Left lung (tissue), 10 donors: ENCODE measurements around the gene FGFR3. TPM values are rescaled to one million over a fixed set of nuclear protein-coding genes. Genes with fewer than 3 reads are reported as not detected.
"Not testable (repeated sequence)": the region's sequence is repeated elsewhere in the genome, so short reads cannot be mapped to it uniquely, and the experiment has no call there.

Experiments
- ATAC-seq: fragments of 200-7000 bp; cut with Tn5 transposase; one replicate; pipeline ENCODE4 v1.9.1; 2020; ENCODE audit warnings: moderate library complexity
- DNase-seq, 4 donors: peaks; one replicate each; pipeline ENCODE4 v3.0.0-alpha.2; 2013 to 2020
- H3K27ac ChIP-seq, 2 donors: fragments of 200-600 bp; sonication (generic) in 1 of 2; one replicate each; pipeline versions ENCODE4 v1.5.0 to v1.8.0; 2020 to 2021
- H3K27me3 ChIP-seq, 2 donors: fragments of 200-600 bp; sonication (generic) in 1 of 2; one replicate each; pipeline versions ENCODE4 v1.5.0 to v1.8.0; 2020 to 2021
- H3K36me3 ChIP-seq, 2 donors: fragments of 200-600 bp; sonication (generic) in 1 of 2; one replicate each; pipeline versions ENCODE4 v1.5.0 to v1.8.0; 2020 to 2021
- H3K4me1 ChIP-seq, 2 donors: fragments of 200-600 bp; one replicate each; pipeline ENCODE4 v1.8.0; 2021
- H3K4me3 ChIP-seq, 2 donors: fragments of 200-600 bp; sonication (generic) in 1 of 2; one replicate each; pipeline versions ENCODE4 v1.5.0 to v1.8.0; 2020 to 2021; ENCODE audit warnings: mild to moderate bottlenecking in 1 of 2
- H3K9me3 ChIP-seq, 2 donors: fragments of 200-600 bp; sonication (generic) in 1 of 2; one replicate each; pipeline versions ENCODE4 v1.5.0 to v1.8.0; 2020 to 2021
- intact Hi-C, 2 donors: fragments of 100-400 bp; cut with DNase I; formaldehyde crosslinking; loops; one replicate each; pipeline versions ENCODE4 v1.11.2 to v1.14.2; 2022
- polyA plus RNA-seq, 6 donors: library from polyadenylated mRNA; unstranded; fragments of 120-200 nt; gene quantifications; one replicate each; pipeline ENCODE4 v1.2.1, GENCODE V29; 2013; ENCODE audit not compliant: insufficient read length in 6 of 6
- total RNA-seq, 2 donors: library from RNA; stranded (reverse); fragmentation: NEBNext Ultra II Directional; extraction: Animal tissue kit (Norgen Biotek cat#: 25700); gene quantifications; one replicate each; pipeline ENCODE4 v1.2.1, GENCODE V29; 2021
- TF ChIP-seq, protein P1 (sequence below), 2 donors: fragments of 200-600 bp; sonication (generic) in 1 of 2; IDR thresholded peaks; one replicate each; pipeline versions ENCODE4 v1.5.0 to v1.8.0; 2021; ENCODE audit warnings: antibody characterized with exemption in 2 of 2
- donor health status: DM: no; HTN: yes; CAD: no.
- donor health status: DM: no; HTN: no; CAD: no.

FGFR3 gene
- total and polyA plus RNA-seq, 8 donors = 10.8 to 134 (median 90.4) TPM

DNA sequence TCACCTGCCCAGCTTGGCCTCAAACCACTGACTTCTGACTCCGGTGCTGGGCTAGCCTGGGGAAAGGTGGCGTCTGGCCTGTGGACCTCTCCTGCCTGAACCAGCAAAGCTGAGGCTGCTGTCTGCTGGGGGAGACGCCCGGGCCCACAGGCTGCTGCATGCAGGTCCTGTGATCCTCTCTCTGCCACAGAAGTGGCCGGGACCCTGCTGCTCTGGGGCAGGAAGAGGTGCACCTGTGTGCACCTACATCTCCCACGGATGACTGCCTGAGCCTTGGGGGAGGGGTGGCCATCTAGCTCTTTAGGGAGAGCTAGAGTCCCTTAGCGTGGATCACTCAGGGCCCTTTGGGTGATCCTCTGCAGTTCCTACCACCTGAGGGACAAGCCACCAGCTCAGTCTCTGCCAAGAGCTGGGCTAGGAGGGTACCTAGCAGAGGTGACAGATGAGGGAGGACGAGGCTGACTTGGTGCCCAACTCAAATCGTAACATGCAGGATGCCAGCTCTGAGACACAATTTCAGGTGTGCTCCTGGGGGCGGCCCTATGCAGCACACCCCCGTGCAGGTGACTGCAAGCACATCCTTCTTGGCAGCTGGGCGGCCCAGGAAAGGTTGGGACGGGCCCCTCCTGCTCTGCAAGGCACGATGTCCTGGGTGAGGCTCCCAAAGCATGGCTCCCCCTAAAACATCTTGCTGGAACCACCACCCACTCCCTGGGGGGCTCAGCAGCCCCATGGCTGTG is 40.4 kb downstream of the FGFR3 start:
- Histone ChIP-seq H3K9me3 (no peaks in the 10 kb centered on the region), H3K27me3 (no peaks in the 10 kb centered on the region), H3K4me1 (no peaks in the 10 kb centered on the region), H3K36me3 (peaks cover 0 to 92% of the 10 kb centered on the region in 2 donors), H3K4me3 (no peak overlapping the region), H3K27ac (no peak overlapping the region)
- DNase-seq = no peak
- TF ChIP-seq, protein P1, sequence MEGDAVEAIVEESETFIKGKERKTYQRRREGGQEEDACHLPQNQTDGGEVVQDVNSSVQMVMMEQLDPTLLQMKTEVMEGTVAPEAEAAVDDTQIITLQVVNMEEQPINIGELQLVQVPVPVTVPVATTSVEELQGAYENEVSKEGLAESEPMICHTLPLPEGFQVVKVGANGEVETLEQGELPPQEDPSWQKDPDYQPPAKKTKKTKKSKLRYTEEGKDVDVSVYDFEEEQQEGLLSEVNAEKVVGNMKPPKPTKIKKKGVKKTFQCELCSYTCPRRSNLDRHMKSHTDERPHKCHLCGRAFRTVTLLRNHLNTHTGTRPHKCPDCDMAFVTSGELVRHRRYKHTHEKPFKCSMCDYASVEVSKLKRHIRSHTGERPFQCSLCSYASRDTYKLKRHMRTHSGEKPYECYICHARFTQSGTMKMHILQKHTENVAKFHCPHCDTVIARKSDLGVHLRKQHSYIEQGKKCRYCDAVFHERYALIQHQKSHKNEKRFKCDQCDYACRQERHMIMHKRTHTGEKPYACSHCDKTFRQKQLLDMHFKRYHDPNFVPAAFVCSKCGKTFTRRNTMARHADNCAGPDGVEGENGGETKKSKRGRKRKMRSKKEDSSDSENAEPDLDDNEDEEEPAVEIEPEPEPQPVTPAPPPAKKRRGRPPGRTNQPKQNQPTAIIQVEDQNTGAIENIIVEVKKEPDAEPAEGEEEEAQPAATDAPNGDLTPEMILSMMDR (IDR thresholded peaks at IDR 0.05) = no peak
- intact Hi-C loops = no loop called here
- ATAC-seq = no peak

DNA sequence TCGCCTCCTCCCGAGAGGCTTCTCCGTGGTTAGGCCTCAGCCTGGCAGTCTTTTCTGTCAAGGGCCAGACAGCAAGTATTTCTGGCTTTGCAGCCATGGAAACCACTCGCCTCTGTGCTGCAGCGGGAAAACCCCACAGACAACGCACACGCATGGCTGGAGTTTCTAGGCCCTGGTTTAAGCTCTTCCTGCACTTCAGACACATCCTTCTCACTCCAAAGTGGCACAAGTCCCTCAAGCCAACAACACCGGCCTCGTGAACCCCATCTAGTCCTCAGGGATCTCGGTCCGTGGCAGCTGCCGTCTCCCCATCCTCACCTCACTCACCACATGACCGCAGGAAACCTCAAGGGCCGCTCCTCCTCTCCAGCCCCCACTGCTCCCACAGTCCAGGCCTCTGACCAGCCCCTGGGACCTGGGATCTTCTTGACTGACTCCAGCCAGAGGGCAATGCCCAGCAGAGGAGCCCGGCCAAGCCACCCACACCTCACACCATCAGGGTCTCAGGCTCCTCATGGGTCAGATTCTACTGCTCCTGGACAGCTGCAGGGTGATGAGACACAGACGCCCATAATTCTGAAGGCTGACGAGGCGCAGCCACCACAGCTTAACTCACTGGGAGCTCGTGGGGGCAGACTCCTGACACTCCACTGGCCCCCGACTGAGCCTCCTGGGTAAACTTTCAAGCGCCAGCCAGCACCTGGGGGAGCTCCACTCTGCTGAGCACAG is 41.1 kb downstream of the FGFR3 start:
- Histone ChIP-seq H3K27ac (no peak overlapping the region), H3K36me3 (peaks cover 0 to 99% of the 10 kb centered on the region in 2 donors), H3K27me3 (no peaks in the 10 kb centered on the region), H3K4me3 (no peak overlapping the region), H3K4me1 (no peaks in the 10 kb centered on the region), H3K9me3 (no peaks in the 10 kb centered on the region)
- TF ChIP-seq, protein P1 (IDR thresholded peaks at IDR 0.05) = no peak
- no peak for ATAC-seq
- intact Hi-C loops = no loop called here
- no peak for DNase-seq

DNA sequence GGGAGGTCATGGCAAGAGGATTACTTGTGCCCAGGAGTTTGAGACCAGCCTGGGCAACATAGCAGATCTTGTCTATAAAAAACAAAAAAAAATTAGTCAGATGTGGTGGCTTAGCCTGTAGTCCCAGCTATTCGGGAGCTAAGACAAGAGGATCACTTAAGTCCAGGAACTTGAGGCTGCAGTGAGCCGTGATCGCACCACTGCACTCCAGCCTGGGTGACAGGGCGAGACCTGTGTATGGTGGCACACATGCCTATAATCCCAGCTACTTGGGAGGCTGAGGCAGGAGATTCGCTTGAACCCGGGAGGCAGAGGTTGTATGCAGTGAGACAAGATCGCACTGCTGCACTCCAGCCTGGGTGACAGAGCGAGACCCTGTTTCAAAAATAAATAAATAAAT is 42.7 kb downstream of the FGFR3 start:
- intact Hi-C loops, H3K27me3 ChIP-seq, DNase-seq, H3K4me1 ChIP-seq, H3K27ac ChIP-seq, H3K9me3 ChIP-seq, H3K4me3 ChIP-seq, ATAC-seq: not testable (repeated sequence)
- peaks cover 0 to 99% of the 10 kb centered on the region in 2 donors for H3K36me3 ChIP-seq

DNA sequence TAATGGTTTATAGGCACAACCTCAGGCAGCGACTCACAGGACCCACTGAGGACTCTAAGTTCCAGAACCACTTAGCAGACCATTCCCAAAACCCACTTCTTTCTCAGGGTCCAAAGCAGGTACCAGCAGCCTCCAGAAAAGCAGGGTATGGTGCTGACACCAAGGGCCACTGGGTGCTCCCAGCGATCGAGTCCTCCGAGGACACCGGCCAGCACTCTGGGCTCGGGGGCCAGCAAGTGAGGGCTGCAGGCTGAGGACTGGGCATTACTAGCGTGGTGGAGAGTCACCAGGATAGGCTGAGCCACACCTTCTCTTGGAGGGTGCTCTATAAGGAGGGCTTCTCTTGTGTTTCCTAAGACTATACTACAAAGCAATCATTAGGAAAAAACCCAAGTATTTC is 43.6 kb downstream of the FGFR3 start:
- Histone ChIP-seq H3K9me3 (no peaks in the 10 kb centered on the region), H3K36me3 (peaks cover 0 to 99% of the 10 kb centered on the region in 2 donors), H3K27me3 (no peaks in the 10 kb centered on the region), H3K4me3 (no peak overlapping the region), H3K27ac (no peak overlapping the region), H3K4me1 (no peaks in the 10 kb centered on the region)
- intact Hi-C loops = no loop called here
- no peak for DNase-seq
- no peak for ATAC-seq
- TF ChIP-seq, protein P1 (IDR thresholded peaks at IDR 0.05) = no peak

DNA sequence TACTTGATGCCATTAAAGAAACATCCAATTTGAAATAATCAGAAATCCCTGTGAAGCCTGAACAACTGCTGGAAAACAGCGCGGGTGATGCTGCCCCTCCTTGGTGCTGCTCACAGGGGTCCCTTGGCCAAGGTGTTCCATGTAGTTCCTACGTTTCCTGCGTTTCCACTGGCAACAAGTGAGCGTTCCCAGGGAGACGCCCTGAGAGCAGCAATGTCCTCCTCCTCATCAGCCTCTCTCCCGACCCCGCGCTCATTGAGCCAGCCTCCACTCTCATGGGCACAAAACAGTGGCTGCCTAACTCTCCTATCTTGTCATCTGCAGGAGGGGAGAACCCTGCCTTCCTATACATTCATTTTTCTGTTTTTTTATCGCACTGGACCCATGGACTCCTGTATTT is 44.0 kb downstream of the FGFR3 start:
- Histone ChIP-seq H3K4me3 (no peak overlapping the region), H3K36me3 (peaks cover 0 to 99% of the 10 kb centered on the region in 2 donors), H3K27ac (no peak overlapping the region), H3K9me3 (no peaks in the 10 kb centered on the region), H3K27me3 (no peaks in the 10 kb centered on the region), H3K4me1 (no peaks in the 10 kb centered on the region)
- no peak for ATAC-seq
- intact Hi-C loops = no loop called here
- TF ChIP-seq, protein P1 (IDR thresholded peaks at IDR 0.05) = no peak
- DNase-seq = no peak
